ENCODE measurements around the gene IL5.

DNA sequence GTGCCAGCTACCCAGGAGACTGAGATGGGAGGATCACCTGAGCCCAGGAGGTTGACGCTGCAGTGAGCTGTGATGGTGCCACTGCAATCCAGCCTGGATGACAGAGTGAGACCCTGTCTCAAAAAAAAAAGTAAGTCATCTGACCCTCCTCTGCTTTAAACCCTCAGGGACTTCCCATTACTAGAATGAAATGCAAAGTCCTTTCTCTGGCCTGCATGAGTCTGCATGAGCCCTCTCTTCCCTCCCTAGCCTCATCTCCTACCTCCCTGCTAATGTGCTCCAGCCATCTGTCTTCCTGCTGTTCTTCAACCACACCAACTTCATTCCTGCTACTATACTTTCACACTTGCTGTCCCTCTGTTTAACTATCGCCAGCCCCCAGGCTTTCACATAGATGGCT lies 15.3 kb downstream of the IL5 start:
- TF ChIP-seq, protein P1, sequence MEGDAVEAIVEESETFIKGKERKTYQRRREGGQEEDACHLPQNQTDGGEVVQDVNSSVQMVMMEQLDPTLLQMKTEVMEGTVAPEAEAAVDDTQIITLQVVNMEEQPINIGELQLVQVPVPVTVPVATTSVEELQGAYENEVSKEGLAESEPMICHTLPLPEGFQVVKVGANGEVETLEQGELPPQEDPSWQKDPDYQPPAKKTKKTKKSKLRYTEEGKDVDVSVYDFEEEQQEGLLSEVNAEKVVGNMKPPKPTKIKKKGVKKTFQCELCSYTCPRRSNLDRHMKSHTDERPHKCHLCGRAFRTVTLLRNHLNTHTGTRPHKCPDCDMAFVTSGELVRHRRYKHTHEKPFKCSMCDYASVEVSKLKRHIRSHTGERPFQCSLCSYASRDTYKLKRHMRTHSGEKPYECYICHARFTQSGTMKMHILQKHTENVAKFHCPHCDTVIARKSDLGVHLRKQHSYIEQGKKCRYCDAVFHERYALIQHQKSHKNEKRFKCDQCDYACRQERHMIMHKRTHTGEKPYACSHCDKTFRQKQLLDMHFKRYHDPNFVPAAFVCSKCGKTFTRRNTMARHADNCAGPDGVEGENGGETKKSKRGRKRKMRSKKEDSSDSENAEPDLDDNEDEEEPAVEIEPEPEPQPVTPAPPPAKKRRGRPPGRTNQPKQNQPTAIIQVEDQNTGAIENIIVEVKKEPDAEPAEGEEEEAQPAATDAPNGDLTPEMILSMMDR (IDR thresholded peaks at IDR 0.05) = no peak
- TF ChIP-seq POLR2A (IDR thresholded peaks at IDR 0.05) = no peak
